IMR-90 (cell line): ENCODE results near the gene MCTP1. TPM values are rescaled to one million over a fixed set of nuclear protein-coding genes. Genes with fewer than 3 reads are reported as not detected.

Experiments used
- ATAC-seq: fragments of 200-7000 bp; cut with Tn5 transposase; 2 replicates; pipeline ENCODE4 v1.9.1; 2020; ENCODE audit warnings: low read depth, mild to moderate bottlenecking, moderate library complexity
- BruUV-seq: library from RNA; stranded (reverse); fragments of 400-500 nt; replicated peaks from 2 replicates; lab custom pipeline; 2021; lab: Mats Ljungman, UMichigan
- CTCF ChIA-PET: fragments of 300-600 bp; formaldehyde crosslinking; extraction: SDS; loops from one replicate; lab custom pipeline; 2021; ENCODE audit warnings: antibody characterized with exemption; lab: Yijun Ruan, JAX
- POLR2A ChIA-PET: fragments of 300-600 bp; sonication (Branson Sonifier 250); formaldehyde crosslinking; loops from one replicate; lab custom pipeline; 2022; ENCODE audit warnings: antibody characterized with exemption; ENCODE audit not compliant: unreplicated experiment; lab: Charles Lee
- DNase-seq: peaks from one replicate; pipeline ENCODE4 v3.0.0; 2013
- H2AFZ ChIP-seq: replicated peaks from 2 replicates; pipeline ENCODE3; 2013; ENCODE audit warnings: low read length, mild to moderate bottlenecking; ENCODE audit not compliant: poor library complexity
- H2AK5ac ChIP-seq: 2 replicates; pipeline ENCODE4 v1.6.1; 2013; ENCODE audit warnings: low read depth, low read length, inconsistent platforms
- H2AK9ac ChIP-seq: replicated peaks from 2 replicates; pipeline ENCODE3; 2013; ENCODE audit warnings: mild to moderate bottlenecking, low read depth, low read length, moderate library complexity; ENCODE audit not compliant: poor library complexity
- H2BK120ac ChIP-seq: 2 replicates; pipeline ENCODE4 v1.6.1; 2013; ENCODE audit warnings: low read depth, low read length, inconsistent platforms
- H2BK15ac ChIP-seq: 3 replicates; pipeline ENCODE4 v1.6.1; 2013; ENCODE audit warnings: low read depth, low read length, inconsistent platforms
- H2BK20ac ChIP-seq: 2 replicates; pipeline ENCODE4 v1.6.1; 2013; ENCODE audit warnings: low read depth, mild to moderate bottlenecking, inconsistent platforms, low read length, moderate library complexity
- H2BK5ac ChIP-seq: 2 replicates; pipeline ENCODE4 v1.6.1; 2013; ENCODE audit warnings: mild to moderate bottlenecking, low read depth, low read length, inconsistent platforms; ENCODE audit not compliant: poor library complexity, severe bottlenecking
- H3K14ac ChIP-seq: replicated peaks from 2 replicates; pipeline ENCODE4 v1.6.1; 2013; ENCODE audit warnings: low read depth, low read length, inconsistent platforms
- H3K18ac ChIP-seq: 2 replicates; pipeline ENCODE4 v1.6.1; 2013; ENCODE audit warnings: low read depth, low read length, control low read depth
- H3K23ac ChIP-seq: 2 replicates; pipeline ENCODE4 v1.6.1; 2013; ENCODE audit warnings: low read depth, low read length, inconsistent platforms
- H3K27ac ChIP-seq: 2 replicates; pipeline ENCODE4 v1.5.1; 2013; ENCODE audit warnings: mild to moderate bottlenecking, control low read depth, low read length; ENCODE audit not compliant: insufficient read depth
- H3K27me3 ChIP-seq: 2 replicates; pipeline ENCODE4 v1.6.1; 2013; ENCODE audit warnings: low read length; ENCODE audit not compliant: control insufficient read depth, insufficient read depth
- H3K36me3 ChIP-seq: 2 replicates; pipeline ENCODE4 v1.6.1; 2013; ENCODE audit warnings: low read length, mixed read lengths; ENCODE audit not compliant: control insufficient read depth, insufficient read depth
- H3K4ac ChIP-seq: 2 replicates; pipeline ENCODE4 v1.6.1; 2013; ENCODE audit warnings: low read depth, low read length, inconsistent platforms
- H3K4me1 ChIP-seq: 2 replicates; pipeline ENCODE4 v1.6.1; 2013; ENCODE audit warnings: low read length, mixed read lengths; ENCODE audit not compliant: control insufficient read depth, insufficient read depth
- H3K4me2 ChIP-seq: 2 replicates; pipeline ENCODE4 v1.6.1; 2013; ENCODE audit warnings: low read depth, mild to moderate bottlenecking, control low read depth, low read length, moderate library complexity
- H3K4me3 ChIP-seq: 2 replicates; pipeline ENCODE4 v1.5.1; 2013; ENCODE audit warnings: low read depth, mild to moderate bottlenecking, control low read depth, low read length, moderate library complexity; ENCODE audit not compliant: insufficient read depth
- H3K56ac ChIP-seq: 2 replicates; pipeline ENCODE4 v1.6.1; 2013; ENCODE audit warnings: low read length, inconsistent platforms; ENCODE audit not compliant: insufficient read depth; ENCODE audit errors: extremely low read depth
- H3K79me1 ChIP-seq, 2 experiments: 2 replicates each; pipeline ENCODE4 v1.6.1; 2013; ENCODE audit warnings: low read length in 2 of 2, inconsistent platforms in 1 of 2, low read depth in 1 of 2
- H3K9ac ChIP-seq: 2 replicates; pipeline ENCODE4 v1.6.1; 2013; ENCODE audit warnings: low read depth, low read length, control low read depth
- H3K9me1 ChIP-seq: 2 replicates; pipeline ENCODE4 v1.6.1; 2013; ENCODE audit warnings: low read length, inconsistent platforms; ENCODE audit not compliant: insufficient read depth
- H3K9me3 ChIP-seq: 2 replicates; pipeline ENCODE4 v1.6.1; 2013; ENCODE audit warnings: low read length; ENCODE audit not compliant: control insufficient read depth, insufficient read depth
- H4K20me1 ChIP-seq: 2 replicates; pipeline ENCODE4 v1.6.1; 2013; ENCODE audit warnings: low read length, inconsistent platforms; ENCODE audit not compliant: insufficient read depth
- H4K5ac ChIP-seq: 2 replicates; pipeline ENCODE4 v1.6.1; 2013; ENCODE audit warnings: mild to moderate bottlenecking, low read depth, low read length, control low read depth
- H4K8ac ChIP-seq, 2 experiments: 2 replicates each; pipeline ENCODE4 v1.6.1; 2013; ENCODE audit warnings: low read depth in 2 of 2, low read length in 2 of 2, control low read depth in 1 of 2, inconsistent platforms in 1 of 2
- H4K91ac ChIP-seq: 2 replicates; pipeline ENCODE4 v1.6.1; 2013; ENCODE audit warnings: low read depth, low read length, inconsistent platforms; ENCODE audit not compliant: insufficient read depth
- BHLHE40 ChIP-seq: fragments of 150-350 bp; IDR thresholded peaks from 2 replicates; pipeline ENCODE4 v1.6.1; 2016; ENCODE audit warnings: mild to moderate bottlenecking, low read depth, low read length
- CEBPB ChIP-seq: IDR thresholded peaks from 2 replicates; pipeline ENCODE4 v1.6.1; 2012; ENCODE audit warnings: low read depth, low read length, improper control_type of control experiment
- CHD1 ChIP-seq: IDR thresholded peaks from 2 replicates; pipeline ENCODE4 v1.6.1; 2012; ENCODE audit warnings: low read depth, low read length, improper control_type of control experiment
- CTCF ChIP-seq: conservative IDR thresholded peaks from 2 replicates; pipeline ENCODE4 v1.5.1; 2012; ENCODE audit warnings: mild to moderate bottlenecking, low read depth, low read length, improper control_type of control experiment
- ELK1 ChIP-seq: fragments of 150-350 bp; IDR thresholded peaks from 2 replicates; pipeline ENCODE4 v1.6.1; 2016; ENCODE audit warnings: low read depth, mild to moderate bottlenecking, low read length, moderate library complexity, borderline replicate concordance
- FOS ChIP-seq: fragments of 150-350 bp; IDR thresholded peaks from 2 replicates; pipeline ENCODE4 v1.6.1; 2016; ENCODE audit warnings: low read depth, low read length
- MAFK ChIP-seq: IDR thresholded peaks from 2 replicates; pipeline ENCODE4 v1.6.1; 2012; ENCODE audit warnings: low read depth, low read length, improper control_type of control experiment
- MAZ ChIP-seq: IDR thresholded peaks from 2 replicates; pipeline ENCODE4 v1.6.1; 2012; ENCODE audit warnings: low read depth, mild to moderate bottlenecking, low read length, improper control_type of control experiment, moderate library complexity, borderline replicate concordance
- MXI1 ChIP-seq: IDR thresholded peaks from 2 replicates; pipeline ENCODE4 v1.6.1; 2012; ENCODE audit warnings: low read depth, mild to moderate bottlenecking, low read length, moderate library complexity, borderline replicate concordance
- NFE2L2 ChIP-seq: fragments of 150-350 bp; IDR thresholded peaks from 2 replicates; pipeline ENCODE4 v1.6.1; 2016; ENCODE audit warnings: low read depth, mild to moderate bottlenecking, low read length
- POLR2A ChIP-seq: IDR thresholded peaks from 2 replicates; pipeline ENCODE4 v1.6.1; 2012; ENCODE audit warnings: mild to moderate bottlenecking, low read depth, low read length
- RAD21 ChIP-seq: IDR thresholded peaks from 2 replicates; pipeline ENCODE4 v1.6.1; 2012; ENCODE audit warnings: low read length, improper control_type of control experiment
- RCOR1 ChIP-seq: IDR thresholded peaks from 2 replicates; pipeline ENCODE4 v1.6.1; 2012; ENCODE audit warnings: mild to moderate bottlenecking, low read length, improper control_type of control experiment; ENCODE audit not compliant: insufficient replicate concordance
- RFX5 ChIP-seq: IDR thresholded peaks from 2 replicates; pipeline ENCODE4 v1.8.0; 2012; ENCODE audit warnings: low read depth, mild to moderate bottlenecking, low read length, moderate library complexity
- SMC3 ChIP-seq: fragments of 150-350 bp; IDR thresholded peaks from 2 replicates; pipeline ENCODE4 v1.6.1; 2016; ENCODE audit warnings: low read depth, mild to moderate bottlenecking, antibody characterized with exemption, low read length, moderate library complexity
- USF2 ChIP-seq: fragments of 150-350 bp; IDR thresholded peaks from 2 replicates; pipeline ENCODE4 v1.6.1; 2017; ENCODE audit warnings: mild to moderate bottlenecking, antibody characterized with exemption, low read length, low read depth
- WGBS, 2 experiments: methylation state at CpG; one replicate each; pipeline versions ENCODE4 v1.1.5 to v1.1.7; 2013; ENCODE audit warnings: missing lambda C conversion rate in 2 of 2; ENCODE audit not compliant: insufficient read length in 1 of 2; ENCODE audit errors: extremely low coverage in 2 of 2; 5-methylcytosine and 5-hydroxymethylcytosine counted together
- dilution Hi-C: fragments of 300-500 bp; cut with HindIII; formaldehyde crosslinking; loops from one replicate; pipeline ENCODE4 v1.14.3; 2018; ENCODE audit warnings: low sequenced_read_pairs; ENCODE audit not compliant: unreplicated experiment
- in situ Hi-C: fragments of 300-500 bp; cut with MboI; formaldehyde crosslinking; loops from 3 replicates; pipeline ENCODE4 v1.14.3; 2019; ENCODE audit warnings: low sequenced_read_pairs, inconsistent platforms, mixed read lengths
- intact Hi-C: fragments of 100-400 bp; cut with micrococcal nuclease; formaldehyde crosslinking; loops from 2 replicates; pipeline ENCODE4 v1.10.0; 2022
- polyA plus RNA-seq, 3 experiments: library from polyadenylated mRNA; depleted of rRNA; stranded (reverse); fragments of >200 nt; gene quantifications; 2 replicates each; pipeline ENCODE4 v1.2.3, GENCODE V29; 2012; ENCODE audit warnings: low replicate concordance in 1 of 3
- total RNA-seq: library from RNA; depleted of rRNA; stranded (reverse); fragments of >200 nt; gene quantifications from 2 replicates; pipeline ENCODE4 v1.2.3, GENCODE V29; 2012

MCTP1 gene
- total and polyA plus RNA-seq, 2 of the 4 experiments (the other 2 are of a cell fraction), result 0.21 TPM; not detected in 1

GRCh38 chr5:95223566-95224258 lies 61.2 kb downstream of the MCTP1 start:
- Histone ChIP-seq H3K9ac (no peak overlapping the region), H4K20me1 (no peaks in the 10 kb centered on the region), H3K56ac (no peak overlapping the region), H4K91ac (no peak overlapping the region), H2BK5ac (no peak overlapping the region), H3K27ac (no peak overlapping the region), H3K4ac (no peak overlapping the region), H3K23ac (no peak overlapping the region), H3K36me3 (no peaks in the 10 kb centered on the region), H2BK15ac (no peak overlapping the region), H3K18ac (no peak overlapping the region), H3K27me3 (no peaks in the 10 kb centered on the region), H4K5ac (no peak overlapping the region), H2BK120ac (no peak overlapping the region), H2AFZ (no peak overlapping the region), H2AK9ac (no peak overlapping the region), H3K14ac (no peak overlapping the region), H2AK5ac (no peak overlapping the region), H2BK20ac (no peak overlapping the region), H3K4me3 (no peak overlapping the region), H4K8ac (no peak overlapping the region), H3K9me3 (no peaks in the 10 kb centered on the region), H3K79me1 (no peaks in the 10 kb centered on the region), H3K4me2 (no peak overlapping the region), H3K9me1 (no peaks in the 10 kb centered on the region), H3K4me1 (no peaks in the 10 kb centered on the region)
- CTCF ChIA-PET, result no interaction called here
- ATAC-seq (no peak), DNase-seq (no peak)
- dilution Hi-C loops, result no loop called here
- BruUV-seq, result no TSS peak
- intact Hi-C loops, result no loop called here
- POLR2A ChIA-PET, result no interaction called here
- TF ChIP-seq RAD21, result no peak
- TF ChIP-seq CHD1, result no peak
- TF ChIP-seq FOS, result no peak
- no peak for TF ChIP-seq MAFK
- no peak for TF ChIP-seq RCOR1
- TF ChIP-seq CEBPB, result no peak
- TF ChIP-seq POLR2A, result no peak
- TF ChIP-seq USF2, result no peak
- TF ChIP-seq RFX5, result no peak
- no peak for TF ChIP-seq MXI1
- no peak for TF ChIP-seq ELK1
- no peak for TF ChIP-seq BHLHE40
- TF ChIP-seq MAZ, result no peak
- no peak for TF ChIP-seq SMC3
- TF ChIP-seq CTCF, result no peak
- TF ChIP-seq NFE2L2, result no peak
- in situ Hi-C loops, result no loop called here
- no CpG with 5 or more reads among the region's 2 CpGs for WGBS, 2 experiments
